ENCODE measurements around the gene CBR1.

Gene CBR1

GRCh38 chr21:36069713-36070583, at the start of gene CBR1:
Gene CBR1 (plus strand): TSS chr21:36070024. CDS start chr21:36070116, 92 bp downstream.
- peak within 1 kb of the TSS; percentile 84 for H3K4me3 ChIP-seq (replicated peaks; ENCODE audit: low read depth, low read length)

DNA sequence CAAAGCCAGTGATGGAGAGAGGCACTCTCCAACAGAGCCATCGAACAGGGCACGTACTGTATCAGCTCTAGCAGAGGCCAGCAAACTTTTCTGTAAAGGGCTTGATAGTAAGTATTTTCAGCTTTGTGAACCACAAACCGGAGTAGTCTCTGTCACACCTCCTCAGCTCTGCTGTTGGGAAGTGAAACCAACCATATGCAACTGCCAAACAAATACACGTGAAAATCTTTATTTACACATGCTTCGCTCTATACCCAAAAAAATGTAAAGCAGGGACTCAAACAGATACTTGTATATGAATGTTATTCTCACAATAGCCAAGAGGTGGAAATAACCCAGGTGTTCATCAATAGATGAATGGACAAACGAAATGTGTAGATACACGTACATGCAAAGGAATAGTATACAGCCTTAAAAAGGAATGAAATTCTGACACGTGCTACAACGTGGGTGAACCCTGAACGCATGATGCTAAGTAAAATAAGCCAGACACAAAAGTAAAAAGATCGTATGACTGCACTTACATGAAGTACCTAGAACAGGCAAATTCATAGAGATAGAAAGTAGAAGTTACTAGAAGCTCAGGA, 48.5 kb upstream of the CBR1 start:
- no peak for TF ChIP-seq CTCF (IDR thresholded peaks at IDR 0.05; ENCODE audit: low read length, missing control alignments)
- no peak overlapping the region for H3K4me3 ChIP-seq (replicated peaks; ENCODE audit: low read depth, low read length)
- DNase-seq (ENCODE audit: low read depth): no peak

More at GRCh38 chr21:36069713-36070583, at the start of gene CBR1:
- peak; percentile 96 for DNase-seq (ENCODE audit: low read depth)
- TF ChIP-seq CTCF (IDR thresholded peaks at IDR 0.05; ENCODE audit: low read length, missing control alignments): no peak

- DNase-seq (ENCODE audit: low read depth): no peak
- no peak for TF ChIP-seq CTCF (IDR thresholded peaks at IDR 0.05; ENCODE audit: low read length, missing control alignments)
- H3K4me3 ChIP-seq (replicated peaks; ENCODE audit: low read depth, low read length): no peak overlapping the region
These were observed 47.3 kb upstream of the CBR1 start for GRCh38 chr21:36022427-36023091.

- DNase-seq (ENCODE audit: low read depth): peak; percentile 11
- no peak overlapping the region for H3K4me3 ChIP-seq (replicated peaks; ENCODE audit: low read depth, low read length)
- TF ChIP-seq CTCF (IDR thresholded peaks at IDR 0.05; ENCODE audit: low read length, missing control alignments): no peak
These were observed 46.7 kb upstream of the CBR1 start for GRCh38 chr21:36023092-36023480.

DNA sequence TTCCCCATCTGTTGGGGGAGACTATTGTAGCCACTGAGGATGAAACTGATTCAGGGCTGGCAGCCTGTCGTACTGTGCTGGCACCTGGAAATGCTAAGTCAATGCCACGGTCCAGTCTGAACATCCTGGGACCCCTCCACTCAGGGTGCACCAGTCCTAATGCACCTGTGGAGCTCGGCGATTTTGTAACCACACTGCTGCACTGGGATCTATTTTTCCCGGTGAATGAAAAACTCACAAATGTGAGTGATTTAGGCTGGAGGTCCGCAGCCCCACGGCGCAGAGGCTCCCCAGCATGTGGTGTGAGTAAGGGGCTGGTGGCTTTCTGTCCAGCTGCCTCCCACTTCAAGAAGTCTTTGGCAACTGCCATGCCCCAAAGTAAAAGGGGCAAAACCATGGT, 45.0 kb upstream of the CBR1 start:
- DNase-seq (ENCODE audit: low read depth): no peak
- TF ChIP-seq CTCF (IDR thresholded peaks at IDR 0.05; ENCODE audit: low read length, missing control alignments): no peak
- no peak overlapping the region for H3K4me3 ChIP-seq (replicated peaks; ENCODE audit: low read depth, low read length)

- TF ChIP-seq CTCF (IDR thresholded peaks at IDR 0.05; ENCODE audit: low read length, missing control alignments): no peak
- peak; percentile 25 for DNase-seq (ENCODE audit: low read depth)
These were observed 42.5 kb upstream of the CBR1 start for GRCh38 chr21:36027347-36027746.

More at GRCh38 chr21:36027347-36027746, 42.5 kb upstream of the CBR1 start:
- H3K4me3 ChIP-seq (replicated peaks; ENCODE audit: low read depth, low read length): no peak overlapping the region

All from fibroblast of pulmonary artery (primary cell).